GM23248 (cell line): Measurements from ENCODE around the gene ZNF302. TPM values are rescaled to one million over a fixed set of nuclear protein-coding genes. Genes with fewer than 3 reads are reported as not detected.

ENCODE experiments used
- DNase-seq: peaks from one replicate; pipeline ENCODE4 v3.0.0-alpha.2; 2015
- H2AFZ ChIP-seq: fragments of 200-600 bp; sonication (generic); 2 replicates; pipeline ENCODE4 v1.6.1; 2016; ENCODE audit warnings: antibody characterized with exemption
- H3F3A ChIP-seq: fragments of 200-600 bp; sonication (generic); 2 replicates; pipeline ENCODE4 v1.6.1; 2016; ENCODE audit warnings: mild to moderate bottlenecking, antibody characterized with exemption, mixed run types; ENCODE audit not compliant: insufficient read depth
- H3K27ac ChIP-seq: fragments of 200-600 bp; sonication (generic); 2 replicates; pipeline ENCODE4 v1.5.1; 2016; ENCODE audit warnings: mild to moderate bottlenecking
- H3K27me3 ChIP-seq: fragments of 200-600 bp; sonication (generic); replicated peaks from 2 replicates; pipeline ENCODE4 v1.6.1; 2016; ENCODE audit warnings: mild to moderate bottlenecking; ENCODE audit not compliant: insufficient read depth
- H3K36me3 ChIP-seq: fragments of 200-600 bp; sonication (generic); 2 replicates; pipeline ENCODE4 v1.6.1; 2016; ENCODE audit warnings: low read depth, mild to moderate bottlenecking
- H3K4me1 ChIP-seq: fragments of 200-600 bp; sonication (generic); 2 replicates; pipeline ENCODE4 v1.6.1; 2016; ENCODE audit warnings: mild to moderate bottlenecking; ENCODE audit not compliant: insufficient read depth
- H3K4me2 ChIP-seq: fragments of 200-600 bp; sonication (generic); one replicate; pipeline ENCODE4 v1.6.1; 2016; ENCODE audit warnings: mild to moderate bottlenecking; ENCODE audit not compliant: unreplicated experiment
- H3K4me3 ChIP-seq: fragments of 200-600 bp; sonication (generic); 2 replicates; pipeline ENCODE4 v1.5.1; 2016; ENCODE audit warnings: mild to moderate bottlenecking
- H3K79me2 ChIP-seq: fragments of 200-600 bp; sonication (generic); 2 replicates; pipeline ENCODE4 v1.6.1; 2016; ENCODE audit warnings: mild to moderate bottlenecking; ENCODE audit not compliant: insufficient read depth
- H3K9ac ChIP-seq: fragments of 200-600 bp; sonication (generic); 2 replicates; pipeline ENCODE4 v1.6.1; 2016; ENCODE audit warnings: mild to moderate bottlenecking
- H3K9me2 ChIP-seq: fragments of 200-600 bp; sonication (generic); 2 replicates; pipeline ENCODE4 v1.6.1; 2016; ENCODE audit warnings: mixed run types, mild to moderate bottlenecking, moderate library complexity; ENCODE audit not compliant: insufficient read depth
- H3K9me3 ChIP-seq: fragments of 200-600 bp; sonication (generic); one replicate; pipeline ENCODE4 v1.6.1; 2017; ENCODE audit warnings: low read depth
- H4K20me1 ChIP-seq: fragments of 200-600 bp; sonication (generic); 2 replicates; pipeline ENCODE4 v1.6.0; 2016; ENCODE audit not compliant: insufficient read depth
- EZH2 ChIP-seq: fragments of 200-600 bp; sonication (generic); IDR thresholded peaks from 2 replicates; pipeline ENCODE4 v1.6.1; 2018; ENCODE audit warnings: antibody characterized with exemption, mild to moderate bottlenecking; ENCODE audit not compliant: insufficient read depth, poor library complexity, severe bottlenecking
- EZH2phosphoT487 ChIP-seq: fragments of 200-600 bp; sonication (generic); IDR thresholded peaks from 2 replicates; pipeline ENCODE4 v1.6.1; 2018; ENCODE audit warnings: antibody characterized with exemption, moderate library complexity, mild to moderate bottlenecking, low read depth; ENCODE audit not compliant: insufficient read depth
- WGBS, 2 experiments: methylation state at CpG; one replicate each; pipeline ENCODE4 v1.1.6; 2015 to 2017; ENCODE audit warnings: low lambda C conversion rate in 2 of 2, low coverage in 1 of 2; ENCODE audit errors: missing lambda C conversion rate in 2 of 2; 5-methylcytosine and 5-hydroxymethylcytosine counted together
- in situ Hi-C: fragments of 300-500 bp; cut with MboI; formaldehyde crosslinking; loops from 2 replicates; pipeline ENCODE4 v1.15.0; 2020
- polyA plus RNA-seq: library from polyadenylated mRNA; unstranded; fragments of >200 nt; fragmentation: Nextera tagmentation; extraction: Ambion mirVana; gene quantifications from 2 replicates; pipeline ENCODE4 v1.2.1, GENCODE V29; 2016
- total RNA-seq: library from RNA; depleted of rRNA; stranded (reverse); fragments of >200 nt; shearing (Covaris generic); gene quantifications from 2 replicates; pipeline ENCODE4 v1.2.3, GENCODE V29; 2014

ZNF302 gene
- total and polyA plus RNA-seq, 2 experiments from 2014 or later = 18.4 to 23.9 TPM

GRCh38 chr19:34686455-34686854 is 9.0 kb downstream of the ZNF302 start:
- Histone ChIP-seq H3K79me2 (no peaks in the 10 kb centered on the region), H4K20me1 (no peaks in the 10 kb centered on the region), H3K9me3 (no peaks in the 10 kb centered on the region), H3F3A (peaks cover 25% of the 10 kb centered on the region; the same call in 1 of the 2 replicates), H3K36me3 (peaks cover 44% of the 10 kb centered on the region), H3K4me1 (no peaks in the 10 kb centered on the region), H3K27me3 (no peaks in the 10 kb centered on the region), H3K27ac (no peak overlapping the region), H2AFZ (no peak overlapping the region), H3K4me3 (no peak overlapping the region), H3K9ac (no peak overlapping the region), H3K4me2 (no peak overlapping the region), H3K9me2 (no peaks in the 10 kb centered on the region)
- TF ChIP-seq EZH2 (no peak), EZH2phosphoT487 (no peak)
- 71 to 73% methylated on average over 5 of the region's 5 CpGs for WGBS, 2 experiments
- peak; percentile 33 for DNase-seq
- in situ Hi-C loops = no loop called here

DNA sequence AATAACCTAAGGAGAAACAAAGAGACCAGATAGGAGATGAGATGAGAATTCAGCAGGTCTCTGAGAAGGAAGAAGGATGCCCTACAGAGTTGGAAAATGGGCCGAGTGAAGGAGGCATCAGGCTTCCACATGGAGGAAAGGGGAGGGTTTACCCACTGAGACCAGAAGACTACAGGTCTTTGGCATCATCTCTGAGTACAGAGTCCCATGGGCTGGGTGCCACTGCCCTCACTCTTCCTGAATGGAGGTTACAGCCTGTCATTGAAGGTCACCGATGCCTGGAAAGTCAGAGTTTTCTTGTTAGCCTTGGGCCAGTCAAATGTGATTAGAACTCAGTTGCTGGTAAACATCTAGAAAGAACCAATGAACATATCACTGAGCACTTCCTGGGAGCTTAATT is 9.9 kb downstream of the ZNF302 start:
- no peaks in the 10 kb centered on the region for H4K20me1 ChIP-seq
- no peaks in the 10 kb centered on the region for H3K4me1 ChIP-seq
- H3K27me3 ChIP-seq = no peaks in the 10 kb centered on the region
- no peak overlapping the region for H3K4me2 ChIP-seq
- H3F3A ChIP-seq = peaks cover 25% of the 10 kb centered on the region; the same call in 1 of the 2 replicates
- H3K36me3 ChIP-seq = peaks cover 36% of the 10 kb centered on the region
- H2AFZ ChIP-seq = no peak overlapping the region
- in situ Hi-C loops = no loop called here
- H3K9ac ChIP-seq = no peak overlapping the region
- no peak for DNase-seq
- WGBS, 2 experiments = 65 to 88% methylated on average over 2 of the region's 2 CpGs
- TF ChIP-seq EZH2phosphoT487 = no peak
- TF ChIP-seq EZH2 = no peak
- no peaks in the 10 kb centered on the region for H3K9me2 ChIP-seq
- no peaks in the 10 kb centered on the region for H3K79me2 ChIP-seq
- H3K4me3 ChIP-seq = no peak overlapping the region
- no peaks in the 10 kb centered on the region for H3K9me3 ChIP-seq
- H3K27ac ChIP-seq = no peak overlapping the region

GRCh38 chr19:34688592-34688991 is 11.1 kb downstream of the ZNF302 start:
- no peak overlapping the region for H3K27ac ChIP-seq
- 97 to 100% methylated on average over 1 of the region's 1 CpG for WGBS, 2 experiments
- no peaks in the 10 kb centered on the region for H4K20me1 ChIP-seq
- no peaks in the 10 kb centered on the region for H3K27me3 ChIP-seq
- no peak for DNase-seq
- H3K9me3 ChIP-seq = no peaks in the 10 kb centered on the region
- TF ChIP-seq EZH2 (no peak), EZH2phosphoT487 (no peak)
- in situ Hi-C loops = no loop called here
- H3K9ac ChIP-seq = no peak overlapping the region
- H3K4me2 ChIP-seq = no peak overlapping the region
- no peak overlapping the region for H3K4me3 ChIP-seq
- H3K36me3 ChIP-seq = peaks cover 23% of the 10 kb centered on the region
- peaks cover 21% of the 10 kb centered on the region; the same call in 1 of the 2 replicates for H3F3A ChIP-seq
- H3K9me2 ChIP-seq = no peaks in the 10 kb centered on the region
- H2AFZ ChIP-seq = no peak overlapping the region
- no peaks in the 10 kb centered on the region for H3K79me2 ChIP-seq
- no peaks in the 10 kb centered on the region for H3K4me1 ChIP-seq

- Histone ChIP-seq H3K9ac (no peak overlapping the region), H3K27ac (no peak overlapping the region), H3K4me1 (no peaks in the 10 kb centered on the region)
These were observed 12.9 kb downstream of the ZNF302 start for GRCh38 chr19:34690372-34690771.

GRCh38 chr19:34692549-34692948 is 15.1 kb downstream of the ZNF302 start:
- Histone ChIP-seq H3K4me3 (no peak overlapping the region), H3F3A (no peaks in the 10 kb centered on the region), H4K20me1 (no peaks in the 10 kb centered on the region), H3K36me3 (no peaks in the 10 kb centered on the region), H3K79me2 (no peaks in the 10 kb centered on the region), H3K27me3 (no peaks in the 10 kb centered on the region), H3K4me1 (no peaks in the 10 kb centered on the region), H3K9me2 (no peaks in the 10 kb centered on the region), H3K27ac (no peak overlapping the region), H3K4me2 (no peak overlapping the region), H3K9ac (no peak overlapping the region), H3K9me3 (no peaks in the 10 kb centered on the region), H2AFZ (no peak overlapping the region)
- in situ Hi-C loops = no loop called here
- no peak for DNase-seq
- WGBS, 2 experiments = 38 to 51% methylated on average over 2 of the region's 2 CpGs
- no peak for TF ChIP-seq EZH2
- no peak for TF ChIP-seq EZH2phosphoT487

More at GRCh38 chr19:34690372-34690771, 12.9 kb downstream of the ZNF302 start:
- Histone ChIP-seq H2AFZ (no peak overlapping the region), H3K27me3 (no peaks in the 10 kb centered on the region), H3K9me3 (no peaks in the 10 kb centered on the region), H3K9me2 (no peaks in the 10 kb centered on the region), H3F3A (peaks cover 12% of the 10 kb centered on the region; the same call in 1 of the 2 replicates), H3K4me3 (no peak overlapping the region), H3K36me3 (0 out of 2 replicates have a peak, but pooled peaks cover 5% of the 10 kb centered on the region), H3K79me2 (no peaks in the 10 kb centered on the region), H4K20me1 (no peaks in the 10 kb centered on the region), H3K4me2 (no peak overlapping the region)
- in situ Hi-C loops = no loop called here
- WGBS, 2 experiments = 57 to 62% methylated on average over 3 of the region's 3 CpGs
- TF ChIP-seq EZH2phosphoT487 = no peak
- no peak for TF ChIP-seq EZH2
- DNase-seq = no peak
